Neuron (in vitro differentiated cells): ENCODE data around the gene PAK1IP1.
"Not testable (repeated sequence)": the region's sequence is repeated elsewhere in the genome, so short reads cannot be mapped to it uniquely, and the experiment has no call there.

ENCODE experiments used
- H2AFZ ChIP-seq: one replicate; pipeline ENCODE4 v1.6.1; 2013; ENCODE audit warnings: low read depth, mild to moderate bottlenecking, inconsistent platforms, low read length, moderate library complexity
- H3K27me3 ChIP-seq: one replicate; pipeline ENCODE4 v1.6.1; 2013; ENCODE audit warnings: low read length; ENCODE audit not compliant: insufficient read depth
- H3K36me3 ChIP-seq: one replicate; pipeline ENCODE4 v1.6.1; 2013; ENCODE audit warnings: low read length; ENCODE audit not compliant: insufficient read depth
- H3K4me1 ChIP-seq: one replicate; pipeline ENCODE4 v1.6.1; 2013; ENCODE audit warnings: low read length; ENCODE audit not compliant: insufficient read depth
- H3K4me3 ChIP-seq: 2 replicates; pipeline ENCODE4 v1.5.1; 2013; ENCODE audit warnings: mild to moderate bottlenecking, low read length, moderate library complexity
- H3K9me3 ChIP-seq: one replicate; pipeline ENCODE4 v1.6.1; 2013; ENCODE audit warnings: low read length

Gene PAK1IP1, protein sequence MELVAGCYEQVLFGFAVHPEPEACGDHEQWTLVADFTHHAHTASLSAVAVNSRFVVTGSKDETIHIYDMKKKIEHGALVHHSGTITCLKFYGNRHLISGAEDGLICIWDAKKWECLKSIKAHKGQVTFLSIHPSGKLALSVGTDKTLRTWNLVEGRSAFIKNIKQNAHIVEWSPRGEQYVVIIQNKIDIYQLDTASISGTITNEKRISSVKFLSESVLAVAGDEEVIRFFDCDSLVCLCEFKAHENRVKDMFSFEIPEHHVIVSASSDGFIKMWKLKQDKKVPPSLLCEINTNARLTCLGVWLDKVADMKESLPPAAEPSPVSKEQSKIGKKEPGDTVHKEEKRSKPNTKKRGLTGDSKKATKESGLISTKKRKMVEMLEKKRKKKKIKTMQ

GRCh38 chr6:10694302-10695085, at the start of gene PAK1IP1, which contains the start of gene C6orf52:
Gene PAK1IP1 (plus strand): TSS chr6:10694972. CDS start chr6:10694986, 14 bp downstream.
Gene C6orf52 (minus strand): TSS chr6:10694616. CDS start chr6:10687550, 7,066 bp downstream.
- no peaks in the 10 kb centered on the region for H3K27me3 ChIP-seq
- H3K9me3 ChIP-seq, result no peaks in the 10 kb centered on the region
- peaks cover 23% of the 10 kb centered on the region for H3K36me3 ChIP-seq
- peak within 1 kb of the TSS; percentile 87 for H3K4me3 ChIP-seq
- peak within 1 kb of the TSS; percentile 57 for H2AFZ ChIP-seq
- H3K4me1 ChIP-seq, result peaks cover 18% of the 10 kb centered on the region

DNA sequence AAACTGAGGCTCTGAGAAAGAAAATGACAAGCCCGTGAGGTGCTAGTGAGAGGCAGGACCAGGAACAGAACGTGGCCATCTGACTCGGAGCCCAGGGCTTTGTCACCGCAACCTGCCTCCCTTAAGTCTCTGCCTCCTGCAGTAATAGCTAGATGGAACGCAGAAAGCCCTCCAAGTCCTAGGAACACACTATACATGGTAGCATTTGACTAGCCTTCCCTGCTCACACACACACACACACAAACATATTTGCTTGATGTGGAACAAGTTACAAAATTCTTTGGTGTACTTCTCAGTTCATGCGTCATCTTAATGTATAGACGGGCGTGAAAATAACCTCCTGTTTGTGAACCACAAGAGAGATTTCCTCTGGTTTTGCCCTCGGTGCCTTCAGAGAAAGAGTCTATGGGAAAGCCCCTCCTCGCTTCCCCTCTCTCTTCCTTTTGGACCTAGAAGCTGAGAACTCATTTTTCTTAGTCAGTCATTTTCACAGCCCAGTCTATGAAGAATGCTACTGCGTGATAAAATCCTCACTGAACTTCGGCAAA, 39.2 kb upstream of the PAK1IP1 start:
- Histone ChIP-seq H3K36me3 (no peaks in the 10 kb centered on the region), H3K4me1 (no peaks in the 10 kb centered on the region), H3K4me3 (no peak overlapping the region), H3K27me3 (no peaks in the 10 kb centered on the region), H3K9me3 (no peaks in the 10 kb centered on the region), H2AFZ (no peak overlapping the region)

GRCh38 chr6:10658910-10659698, 35.7 kb upstream of the PAK1IP1 start:
- no peaks in the 10 kb centered on the region for H3K9me3 ChIP-seq
- H3K4me3 ChIP-seq, result no peak overlapping the region
- H3K4me1 ChIP-seq, result no peaks in the 10 kb centered on the region
- H3K27me3 ChIP-seq, result no peaks in the 10 kb centered on the region
- no peaks in the 10 kb centered on the region for H3K36me3 ChIP-seq
- H2AFZ ChIP-seq, result no peak overlapping the region

DNA sequence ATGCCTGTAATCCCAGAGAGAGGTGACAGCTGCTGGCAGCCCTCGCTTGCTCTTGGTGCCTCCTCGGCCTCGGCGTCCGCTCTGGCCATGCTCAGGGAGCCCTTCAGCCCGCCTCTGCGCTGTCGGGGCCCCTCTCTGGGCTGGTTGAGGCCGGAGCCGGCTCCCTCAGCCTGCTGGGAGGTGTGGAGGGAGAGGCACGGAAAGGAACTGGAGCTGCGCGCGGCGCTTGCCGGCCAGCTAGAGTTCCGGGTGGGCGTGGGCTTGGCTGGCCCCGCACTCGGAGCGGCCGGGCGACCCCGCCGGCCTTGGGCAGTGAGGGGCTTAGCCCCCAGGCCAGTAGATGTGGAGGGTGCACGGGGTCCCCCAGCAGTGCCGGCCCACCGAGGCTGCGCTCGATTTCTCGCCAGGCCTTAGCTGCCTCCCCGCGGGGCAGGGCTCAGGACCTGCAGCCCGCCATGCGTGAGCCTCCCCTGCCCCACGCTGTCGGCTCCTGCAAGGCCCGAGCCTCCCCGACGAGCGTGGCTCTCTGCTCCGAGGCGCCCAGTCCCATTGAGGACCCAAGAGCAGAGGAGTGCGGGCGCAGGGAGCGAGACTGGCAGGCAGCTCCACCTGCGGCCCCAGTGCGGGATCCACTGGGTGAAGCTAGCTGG, 34.9 kb upstream of the PAK1IP1 start:
- Histone ChIP-seq H3K36me3 (no peaks in the 10 kb centered on the region), H3K9me3 (no peaks in the 10 kb centered on the region), H2AFZ (no peak overlapping the region), H3K27me3 (no peaks in the 10 kb centered on the region), H3K4me3 (no peak overlapping the region), H3K4me1 (no peaks in the 10 kb centered on the region)

DNA sequence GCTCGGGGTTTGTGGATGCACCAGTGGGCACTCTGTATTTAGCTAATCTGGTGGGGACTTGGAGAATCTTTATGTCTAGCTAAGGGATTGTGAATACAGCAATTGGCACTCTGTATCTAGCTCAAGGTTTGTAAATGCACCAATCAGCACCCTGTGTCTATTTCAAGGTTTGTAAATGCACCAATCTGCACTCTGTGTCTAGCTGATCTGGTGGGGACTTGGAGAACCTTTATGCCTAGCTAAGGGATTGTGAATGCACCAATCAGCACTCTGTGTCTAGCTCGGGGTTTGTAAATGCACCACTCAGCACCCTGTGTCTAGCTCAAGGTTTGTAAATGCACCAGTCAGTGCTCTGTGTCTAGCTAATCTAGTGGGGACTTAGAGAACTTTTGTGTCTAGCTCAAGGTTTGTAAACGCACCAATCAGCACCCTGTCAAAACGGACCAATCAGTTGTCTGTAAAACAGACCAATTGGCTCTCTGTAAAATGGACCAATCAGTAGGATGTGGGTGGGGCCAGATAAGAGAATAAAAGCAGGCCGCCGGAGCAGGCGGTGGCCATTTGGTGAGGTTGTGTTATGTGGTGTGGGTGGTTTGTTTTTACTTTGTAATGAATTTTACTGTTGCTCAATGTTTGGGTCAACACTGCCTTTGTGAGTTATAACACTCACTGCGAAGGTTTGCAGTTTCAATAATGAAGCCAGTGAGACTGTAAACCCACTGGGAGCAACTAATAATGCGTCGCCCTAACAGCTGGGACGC, 34.2 kb upstream of the PAK1IP1 start:
- H3K4me1 ChIP-seq, H3K27me3 ChIP-seq, H3K4me3 ChIP-seq, H3K36me3 ChIP-seq, H2AFZ ChIP-seq, H3K9me3 ChIP-seq: not testable (repeated sequence)

DNA sequence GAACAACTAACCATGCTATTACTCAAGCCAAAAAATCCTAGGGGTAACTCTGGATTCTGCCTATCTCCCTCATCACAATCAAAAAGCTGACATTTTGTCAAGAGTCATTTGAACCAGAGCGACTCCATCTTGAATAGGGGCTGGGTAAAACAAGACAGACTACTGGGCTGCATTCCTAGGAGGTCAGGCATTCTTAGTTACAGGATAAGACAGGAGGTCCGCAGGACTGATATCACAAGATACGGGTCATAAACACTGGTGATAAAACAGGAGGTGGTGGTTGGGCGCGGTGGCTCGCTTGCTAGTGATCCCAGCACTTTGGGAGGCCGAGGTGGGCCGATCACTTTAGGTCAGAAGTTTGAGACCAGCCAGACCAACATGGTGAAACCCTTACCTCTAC, 32.6 kb upstream of the PAK1IP1 start:
- no peaks in the 10 kb centered on the region for H3K9me3 ChIP-seq
- no peaks in the 10 kb centered on the region for H3K36me3 ChIP-seq
- H2AFZ ChIP-seq, result no peak overlapping the region
- H3K27me3 ChIP-seq, result no peaks in the 10 kb centered on the region
- H3K4me3 ChIP-seq, result no peak overlapping the region
- no peaks in the 10 kb centered on the region for H3K4me1 ChIP-seq

GRCh38 chr6:10662742-10663141, 32.0 kb upstream of the PAK1IP1 start:
- H2AFZ ChIP-seq, result no peak overlapping the region
- no peaks in the 10 kb centered on the region for H3K9me3 ChIP-seq
- no peaks in the 10 kb centered on the region for H3K4me1 ChIP-seq
- H3K4me3 ChIP-seq, result no peak overlapping the region
- no peaks in the 10 kb centered on the region for H3K36me3 ChIP-seq
- no peaks in the 10 kb centered on the region for H3K27me3 ChIP-seq

- not testable (repeated sequence) for H3K4me1 ChIP-seq, H2AFZ ChIP-seq
Observed at GRCh38 chr6:10665595-10665994, 29.2 kb upstream of the PAK1IP1 start.

DNA sequence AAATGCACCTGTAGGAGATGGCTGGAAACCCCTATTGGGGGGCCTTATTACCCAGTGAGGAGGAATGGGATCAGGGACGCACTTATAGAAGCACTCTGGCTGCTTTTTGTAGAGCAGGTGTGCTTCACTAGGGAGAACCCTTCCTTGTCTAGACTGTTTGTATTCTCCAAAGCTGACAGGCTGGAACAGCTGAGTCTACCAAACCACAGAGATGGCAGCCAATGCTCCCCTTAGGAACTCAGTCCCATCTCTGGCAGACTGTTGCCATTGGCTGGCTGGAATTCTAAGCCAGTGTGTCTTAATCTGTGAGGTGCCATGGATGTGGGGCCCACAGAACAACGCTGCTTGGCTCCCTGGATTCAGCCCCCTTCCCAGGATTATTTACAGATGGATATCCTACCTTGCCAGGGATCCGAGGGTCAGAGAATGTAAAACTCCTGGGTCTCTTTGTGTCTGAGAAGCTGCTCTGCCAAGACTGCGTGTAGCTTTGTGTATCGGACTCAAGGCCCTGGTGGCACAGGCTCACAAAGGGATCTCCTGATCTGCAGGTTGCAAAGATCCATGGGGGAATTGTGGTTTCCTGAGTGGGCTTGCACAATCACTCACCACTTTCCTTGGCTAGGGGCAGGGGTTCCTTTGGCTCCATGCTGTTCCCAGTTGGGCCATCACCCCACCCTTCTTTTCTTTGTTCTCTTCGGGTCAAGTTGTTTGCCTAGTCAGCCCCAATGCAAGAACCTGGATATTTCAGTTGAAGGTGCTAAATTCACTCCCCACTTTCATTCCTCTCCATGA, 26.4 kb upstream of the PAK1IP1 start:
- H3K9me3 ChIP-seq, result peaks cover 1% of the 10 kb centered on the region
- no peaks in the 10 kb centered on the region for H3K4me1 ChIP-seq
- no peaks in the 10 kb centered on the region for H3K36me3 ChIP-seq
- no peak overlapping the region for H3K4me3 ChIP-seq
- H2AFZ ChIP-seq, result no peak overlapping the region
- H3K27me3 ChIP-seq, result no peaks in the 10 kb centered on the region

More at GRCh38 chr6:10665595-10665994, 29.2 kb upstream of the PAK1IP1 start:
- H3K36me3 ChIP-seq, H3K9me3 ChIP-seq, H3K27me3 ChIP-seq, H3K4me3 ChIP-seq: not testable (repeated sequence)

DNA sequence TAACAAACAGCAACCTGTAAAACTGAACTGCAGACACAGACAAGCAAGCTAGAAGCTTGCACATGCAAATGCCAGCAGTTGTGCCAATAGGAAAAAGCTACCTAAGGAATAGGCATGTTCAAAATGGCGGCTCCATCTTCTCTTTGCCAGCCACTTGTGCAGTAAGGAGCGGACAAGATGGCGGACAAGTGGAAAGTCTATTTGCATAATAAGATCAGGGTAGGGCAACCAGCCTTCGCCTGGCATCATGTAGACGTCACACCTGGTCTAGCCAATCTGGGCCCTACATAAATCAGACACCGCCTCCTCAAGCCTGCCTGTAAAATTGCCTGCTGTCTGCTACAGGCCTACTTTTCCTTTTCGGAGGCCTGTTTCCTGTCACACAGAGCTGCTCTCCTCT, 18.4 kb upstream of the PAK1IP1 start:
- H3K27me3 ChIP-seq, result no peaks in the 10 kb centered on the region
- H2AFZ ChIP-seq, result no peak overlapping the region
- no peaks in the 10 kb centered on the region for H3K4me1 ChIP-seq
- no peaks in the 10 kb centered on the region for H3K36me3 ChIP-seq
- H3K4me3 ChIP-seq, result no peak overlapping the region
- H3K9me3 ChIP-seq, result no peaks in the 10 kb centered on the region

- no peak overlapping the region for H2AFZ ChIP-seq
- H3K36me3 ChIP-seq, result no peaks in the 10 kb centered on the region
- H3K27me3 ChIP-seq, result no peaks in the 10 kb centered on the region
- H3K4me1 ChIP-seq, result no peaks in the 10 kb centered on the region
- peaks cover 5% of the 10 kb centered on the region for H3K9me3 ChIP-seq
- H3K4me3 ChIP-seq, result no peak overlapping the region
Observed at GRCh38 chr6:10678456-10678855, 16.3 kb upstream of the PAK1IP1 start.
